Body of pancreas (tissue), 4 donors: Measurements from ENCODE around the gene ZCCHC7.

Source experiments
- POLR2A ChIP-seq, 3 donors: fragments of 450-650 bp; IDR thresholded peaks; one replicate each; pipeline ENCODE4 v1.6.1; 2016; ENCODE audit warnings: antibody characterized with exemption in 3 of 3, mild to moderate bottlenecking in 2 of 3
- TF ChIP-seq, protein P1 (sequence below), 7 experiments: fragments of 450-650 bp in 4 of 7; fragments of 200-600 bp in 3 of 7; sonication (generic) in 3 of 7; IDR thresholded peaks; one replicate each; pipeline ENCODE4 v1.5.1; 2016 to 2019; ENCODE audit warnings: antibody characterized with exemption in 7 of 7

GRCh38 chr9:37165644-37166043, 45.3 kb downstream of the ZCCHC7 start:
- TF ChIP-seq, protein P1, sequence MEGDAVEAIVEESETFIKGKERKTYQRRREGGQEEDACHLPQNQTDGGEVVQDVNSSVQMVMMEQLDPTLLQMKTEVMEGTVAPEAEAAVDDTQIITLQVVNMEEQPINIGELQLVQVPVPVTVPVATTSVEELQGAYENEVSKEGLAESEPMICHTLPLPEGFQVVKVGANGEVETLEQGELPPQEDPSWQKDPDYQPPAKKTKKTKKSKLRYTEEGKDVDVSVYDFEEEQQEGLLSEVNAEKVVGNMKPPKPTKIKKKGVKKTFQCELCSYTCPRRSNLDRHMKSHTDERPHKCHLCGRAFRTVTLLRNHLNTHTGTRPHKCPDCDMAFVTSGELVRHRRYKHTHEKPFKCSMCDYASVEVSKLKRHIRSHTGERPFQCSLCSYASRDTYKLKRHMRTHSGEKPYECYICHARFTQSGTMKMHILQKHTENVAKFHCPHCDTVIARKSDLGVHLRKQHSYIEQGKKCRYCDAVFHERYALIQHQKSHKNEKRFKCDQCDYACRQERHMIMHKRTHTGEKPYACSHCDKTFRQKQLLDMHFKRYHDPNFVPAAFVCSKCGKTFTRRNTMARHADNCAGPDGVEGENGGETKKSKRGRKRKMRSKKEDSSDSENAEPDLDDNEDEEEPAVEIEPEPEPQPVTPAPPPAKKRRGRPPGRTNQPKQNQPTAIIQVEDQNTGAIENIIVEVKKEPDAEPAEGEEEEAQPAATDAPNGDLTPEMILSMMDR (IDR thresholded peaks at IDR 0.05) = no peak
- no peak for TF ChIP-seq POLR2A (IDR thresholded peaks at IDR 0.05)
